HG03196 (cell line): ENCODE data around the gene PPM1H.

Source experiments
- ATAC-seq: cut with Tn5 transposase; IDR thresholded peaks from one replicate; pipeline ENCODE4 v1.9.1; 2021; ENCODE audit not compliant: unreplicated experiment

Gene PPM1H

GRCh38 chr12:62657363-62657632, 277.7 kb downstream of the PPM1H start:
- ATAC-seq = no peak

- no peak for ATAC-seq
Measured at GRCh38 chr12:62656591-62657362, 278.2 kb downstream of the PPM1H start.

GRCh38 chr12:62655666-62656151, 279.2 kb downstream of the PPM1H start:
- ATAC-seq = no peak

GRCh38 chr12:62654326-62655241, 280.4 kb downstream of the PPM1H start:
- no peak for ATAC-seq

- ATAC-seq = no peak
Measured at GRCh38 chr12:62653740-62654139, 281.2 kb downstream of the PPM1H start.

- no peak for ATAC-seq
Measured at GRCh38 chr12:62653304-62653703, 281.6 kb downstream of the PPM1H start.

- no peak for ATAC-seq
Measured at GRCh38 chr12:62651138-62651537, 283.8 kb downstream of the PPM1H start.

GRCh38 chr12:62649412-62650138, 285.4 kb downstream of the PPM1H start:
- ATAC-seq = no peak

GRCh38 chr12:62647586-62647985, 287.4 kb downstream of the PPM1H start:
- no peak for ATAC-seq

GRCh38 chr12:62646566-62646965, 288.4 kb downstream of the PPM1H start:
- no peak for ATAC-seq

GRCh38 chr12:62643486-62643885, 291.5 kb downstream of the PPM1H start:
- no peak for ATAC-seq

GRCh38 chr12:62642486-62642885, 292.5 kb downstream of the PPM1H start:
- ATAC-seq = no peak

- peak; percentile 93 for ATAC-seq
Measured at GRCh38 chr12:62640910-62641448, 294.0 kb downstream of the PPM1H start.

GRCh38 chr12:62637679-62638078, 297.3 kb downstream of the PPM1H start:
- ATAC-seq = no peak

- no peak for ATAC-seq
Measured at GRCh38 chr12:62635649-62636048, 299.3 kb downstream of the PPM1H start.

GRCh38 chr12:62632411-62632918, 302.5 kb downstream of the PPM1H start:
- ATAC-seq = peak; percentile 43

GRCh38 chr12:62631471-62632410, 303.2 kb downstream of the PPM1H start:
- ATAC-seq = peak; percentile 70

GRCh38 chr12:62629971-62630739, 304.8 kb downstream of the PPM1H start:
- ATAC-seq = no peak

GRCh38 chr12:62629413-62629812, 305.5 kb downstream of the PPM1H start:
- ATAC-seq = no peak
